Measurements from ENCODE around the gene VIM.
"Not testable (repeated sequence)": the region's sequence is repeated elsewhere in the genome, so short reads cannot be mapped to it uniquely, and the experiment has no call there.

The VIM gene

GRCh38 chr10:17233286-17233991 is 5.4 kb downstream of the VIM start:
- no peak for DNase-seq

GRCh38 chr10:17234431-17234945 is 6.4 kb downstream of the VIM start:
- no peak for DNase-seq

- no peak for DNase-seq
Observed at GRCh38 chr10:17235136-17235535, 7.1 kb downstream of the VIM start.

- DNase-seq, result no peak
Observed at GRCh38 chr10:17236468-17237148, 8.6 kb downstream of the VIM start.

- DNase-seq, result no peak
Observed at GRCh38 chr10:17237149-17237527, 9.1 kb downstream of the VIM start.

- DNase-seq, result no peak
Observed at GRCh38 chr10:17237915-17238444, 9.9 kb downstream of the VIM start.

GRCh38 chr10:17238445-17239291 is 10.6 kb downstream of the VIM start:
- DNase-seq, result no peak

- no peak for DNase-seq
Observed at GRCh38 chr10:17239345-17240085, 11.5 kb downstream of the VIM start.

GRCh38 chr10:17240096-17240495 is 12.1 kb downstream of the VIM start:
- no peak for DNase-seq

- DNase-seq, result no peak
Observed at GRCh38 chr10:17240616-17241015, 12.6 kb downstream of the VIM start.

GRCh38 chr10:17241611-17242333 is 13.7 kb downstream of the VIM start:
- no peak for DNase-seq

- DNase-seq, result no peak
Observed at GRCh38 chr10:17244700-17245365, 16.8 kb downstream of the VIM start.

- DNase-seq, result no peak
Observed at GRCh38 chr10:17247210-17247609, 19.2 kb downstream of the VIM start.

- DNase-seq, result no peak
Observed at GRCh38 chr10:17248964-17249363, 20.9 kb downstream of the VIM start.

- no peak for DNase-seq
Observed at GRCh38 chr10:17249820-17250219, 21.8 kb downstream of the VIM start.

GRCh38 chr10:17250736-17251135 is 22.7 kb downstream of the VIM start:
- DNase-seq, result no peak

- DNase-seq, result not testable (repeated sequence)
Observed at GRCh38 chr10:17254543-17255050, 26.6 kb downstream of the VIM start.

- no peak for DNase-seq
Observed at GRCh38 chr10:17255512-17255911, 27.5 kb downstream of the VIM start.

GRCh38 chr10:17256051-17256450 is 28.0 kb downstream of the VIM start:
- no peak for DNase-seq

- DNase-seq, result no peak
Observed at GRCh38 chr10:17256627-17257026, 28.6 kb downstream of the VIM start.
